COR-L47 (cell line): ENCODE results near the gene HS6ST2.

Source experiments
- DNase-seq: peaks from one replicate; lab custom pipeline; 2025; lab: John Stamatoyannopoulos, UW

Gene HS6ST2

GRCh38 chrX:132673331-132673730 lies 285.1 kb downstream of the HS6ST2 start:
- DNase-seq = no peak

DNA sequence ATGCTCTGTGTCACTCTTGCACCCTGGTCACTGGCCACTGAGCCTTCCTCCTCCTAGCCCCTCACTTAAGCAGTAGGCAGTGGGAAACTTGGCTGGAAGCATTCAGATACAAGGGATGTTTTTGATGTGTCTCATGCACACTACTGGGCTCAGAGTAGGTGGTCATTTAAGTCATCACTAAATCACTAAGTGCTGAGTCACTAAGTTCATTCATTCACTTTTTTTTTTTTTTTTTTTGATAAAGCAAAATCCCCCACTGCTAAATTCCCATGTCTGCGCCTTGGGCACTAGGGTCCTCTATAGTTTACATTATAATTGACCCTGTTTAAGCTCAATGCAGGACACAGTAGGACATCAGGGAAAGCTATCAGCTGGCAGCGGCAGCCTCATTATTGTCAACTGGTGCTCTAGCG lies 287.2 kb downstream of the HS6ST2 start:
- no peak for DNase-seq

GRCh38 chrX:132669142-132669541 lies 289.3 kb downstream of the HS6ST2 start:
- no peak for DNase-seq

- DNase-seq = no peak
Measured at GRCh38 chrX:132668178-132668577, 290.3 kb downstream of the HS6ST2 start.

DNA sequence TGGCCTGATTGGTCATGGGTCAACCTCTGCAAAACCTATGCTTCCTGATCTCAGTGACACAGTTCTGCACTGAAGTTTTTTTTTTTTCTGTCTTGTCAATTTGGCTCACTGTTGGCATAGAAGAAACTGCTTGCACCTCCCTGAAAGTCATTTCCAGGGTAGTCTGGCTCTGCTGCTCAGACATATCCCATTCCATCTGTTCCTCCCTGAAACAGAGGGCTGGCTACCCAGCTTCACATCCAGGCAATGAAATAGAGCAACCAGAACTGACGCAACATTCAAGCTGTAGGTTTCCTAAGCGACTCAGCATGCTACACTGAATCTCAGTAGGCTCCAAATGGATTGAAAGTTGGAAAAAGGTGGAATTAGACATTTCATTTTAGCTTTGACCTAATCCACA lies 292.8 kb downstream of the HS6ST2 start:
- DNase-seq = no peak

DNA sequence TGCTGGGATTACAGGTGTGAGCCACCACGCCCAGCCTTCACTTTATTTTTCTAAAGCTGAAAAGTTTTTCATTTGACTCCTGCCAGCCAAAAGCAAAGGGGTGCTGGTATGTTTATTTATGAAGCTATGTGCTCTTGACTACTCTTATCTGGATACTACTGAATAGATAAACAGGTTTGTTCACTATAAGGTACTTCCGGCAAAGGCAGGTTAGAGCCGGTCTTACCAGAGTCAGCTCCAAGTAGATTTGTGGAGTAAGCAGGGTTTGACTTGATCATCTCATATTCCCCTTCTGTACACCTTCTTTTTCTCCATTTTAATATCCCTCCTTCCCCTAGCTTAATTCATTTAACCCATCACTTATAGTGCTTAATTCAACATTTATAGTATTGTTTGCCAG lies 294.2 kb downstream of the HS6ST2 start:
- no peak for DNase-seq

DNA sequence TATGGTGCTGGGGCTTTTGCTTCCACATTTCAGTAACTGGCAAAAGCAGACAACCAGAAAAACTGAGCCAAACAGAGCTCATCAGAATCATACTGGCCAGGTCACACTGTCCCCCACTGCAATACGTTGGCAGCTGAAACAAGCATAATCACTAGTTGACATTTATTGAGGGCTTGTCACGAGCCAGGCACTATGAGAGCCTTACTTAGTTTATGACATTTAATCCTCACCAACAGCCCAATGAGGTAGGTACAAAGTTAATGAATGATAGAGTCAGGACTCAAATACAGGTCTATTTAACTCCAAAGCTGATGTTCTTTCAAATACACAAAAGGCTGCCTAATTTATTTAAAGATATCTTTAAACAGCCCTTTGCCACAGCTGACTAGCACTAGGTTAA lies 295.6 kb downstream of the HS6ST2 start:
- no peak for DNase-seq

DNA sequence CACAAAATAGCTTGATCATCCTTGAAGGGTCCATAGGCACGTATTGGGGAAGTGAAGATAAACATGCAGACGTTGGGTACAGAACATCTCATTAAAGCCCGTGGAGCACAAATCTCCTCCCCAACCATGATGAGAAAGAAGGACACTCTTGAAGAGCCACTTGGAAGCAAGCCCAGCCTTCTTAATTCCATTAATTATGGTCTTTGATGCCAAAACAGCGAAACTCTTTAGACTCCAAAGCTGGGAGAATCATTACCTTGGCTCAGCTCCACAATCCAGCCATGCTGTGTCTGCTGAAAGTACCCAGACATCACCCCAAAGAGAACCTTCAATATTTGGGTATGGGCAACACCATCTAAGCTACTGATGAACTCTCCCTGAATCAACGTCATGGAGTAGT lies 300.6 kb downstream of the HS6ST2 start:
- DNase-seq = peak; percentile 27

- no peak for DNase-seq
Measured at GRCh38 chrX:132652871-132653270, 305.6 kb downstream of the HS6ST2 start.

- no peak for DNase-seq
Measured at GRCh38 chrX:132651421-132652086, 306.9 kb downstream of the HS6ST2 start.

- no peak for DNase-seq
Measured at GRCh38 chrX:132648895-132649294, 309.5 kb downstream of the HS6ST2 start.

- DNase-seq = no peak
Measured at GRCh38 chrX:132639446-132639845, 319.0 kb downstream of the HS6ST2 start.

GRCh38 chrX:132638313-132638712 lies 320.1 kb downstream of the HS6ST2 start:
- no peak for DNase-seq

DNA sequence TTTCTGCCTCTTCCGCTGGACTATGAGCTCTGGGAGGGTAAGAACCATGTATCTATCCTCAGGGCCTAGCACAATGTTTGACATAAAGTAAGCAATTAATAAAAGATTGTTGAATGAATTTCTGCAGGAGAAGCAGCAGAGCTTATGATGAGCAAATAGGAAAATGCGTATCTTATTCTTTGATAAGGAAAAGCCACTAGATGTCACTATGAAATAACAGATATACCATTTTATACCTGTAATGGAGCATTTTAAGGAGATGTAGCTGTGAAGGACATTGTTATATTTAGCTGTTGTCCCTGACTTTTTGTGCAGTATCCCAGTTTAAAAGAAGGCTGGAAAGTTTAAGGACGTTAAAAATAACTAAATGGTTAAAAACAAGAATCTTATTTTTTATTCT lies 322.3 kb downstream of the HS6ST2 start:
- no peak for DNase-seq

DNA sequence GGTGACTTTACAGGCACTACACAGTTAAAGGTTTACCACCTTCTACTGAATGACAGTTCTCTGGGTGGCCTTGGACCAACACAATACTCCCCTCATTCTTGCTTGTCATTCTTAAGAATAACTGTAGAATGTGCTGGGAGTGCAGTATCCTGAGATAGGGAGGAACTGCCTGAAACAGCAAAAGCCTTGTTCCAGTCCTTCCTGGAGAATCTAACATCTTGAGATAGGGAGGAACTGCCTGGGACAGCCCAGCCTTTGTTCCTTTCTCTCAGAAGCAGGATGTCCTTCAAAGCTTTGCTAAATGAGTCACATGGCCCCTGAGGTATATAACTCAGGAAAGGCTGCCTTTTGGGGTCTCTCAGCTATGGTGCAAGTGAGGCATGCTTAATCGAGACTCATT lies 323.9 kb downstream of the HS6ST2 start:
- DNase-seq = no peak

DNA sequence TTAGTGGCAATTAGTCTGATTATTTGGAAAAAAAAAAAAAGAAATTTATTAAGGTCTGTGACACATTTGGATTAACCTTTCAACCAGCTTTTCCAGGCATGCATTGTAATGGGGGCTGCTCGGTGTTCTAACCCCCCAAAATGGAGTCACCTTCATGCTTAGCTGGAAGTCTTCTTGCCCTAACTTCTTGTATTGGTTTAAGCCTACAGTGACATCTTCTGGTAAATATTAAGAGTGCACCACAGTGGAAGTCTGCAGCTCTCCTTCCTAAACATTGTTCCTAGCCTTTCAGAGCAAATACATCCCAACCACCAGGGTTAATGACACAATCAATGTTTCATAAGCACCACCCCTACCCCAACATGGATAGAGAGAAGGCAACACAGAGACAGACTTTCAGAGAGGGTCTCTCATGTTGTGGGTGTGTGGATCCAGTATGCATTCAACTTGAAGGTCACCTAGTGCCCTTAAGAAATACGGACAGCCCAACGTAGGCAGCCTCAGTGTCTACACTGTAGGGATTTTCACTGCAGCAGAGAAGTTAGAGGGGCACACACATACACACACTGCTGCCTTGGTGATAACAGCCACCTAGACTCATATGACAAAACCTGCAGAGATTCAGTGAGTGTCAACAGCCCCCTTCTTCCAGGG lies 326.7 kb downstream of the HS6ST2 start:
- DNase-seq = peak; percentile 1

GRCh38 chrX:132624466-132624865 lies 334.0 kb downstream of the HS6ST2 start:
- no peak for DNase-seq

DNA sequence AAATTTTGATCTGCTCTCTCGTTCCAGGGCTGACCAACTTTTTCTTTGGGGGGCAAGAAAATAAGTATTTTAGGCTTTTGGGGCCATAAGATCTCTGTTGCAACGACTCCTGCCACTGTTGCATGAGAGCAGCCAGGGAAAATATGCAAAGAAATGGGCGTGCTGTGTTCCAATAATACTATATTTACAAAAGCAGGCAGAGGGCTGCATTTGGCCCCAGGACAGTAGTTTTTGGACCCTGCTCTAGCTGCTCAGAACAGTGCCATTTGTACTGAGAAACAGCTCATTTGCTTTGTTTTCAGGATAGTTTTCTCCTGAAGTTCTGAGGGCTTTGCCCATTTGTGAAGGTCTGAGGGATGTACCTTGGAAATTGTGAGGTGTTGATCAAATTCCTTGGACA lies 334.5 kb downstream of the HS6ST2 start:
- no peak for DNase-seq

DNA sequence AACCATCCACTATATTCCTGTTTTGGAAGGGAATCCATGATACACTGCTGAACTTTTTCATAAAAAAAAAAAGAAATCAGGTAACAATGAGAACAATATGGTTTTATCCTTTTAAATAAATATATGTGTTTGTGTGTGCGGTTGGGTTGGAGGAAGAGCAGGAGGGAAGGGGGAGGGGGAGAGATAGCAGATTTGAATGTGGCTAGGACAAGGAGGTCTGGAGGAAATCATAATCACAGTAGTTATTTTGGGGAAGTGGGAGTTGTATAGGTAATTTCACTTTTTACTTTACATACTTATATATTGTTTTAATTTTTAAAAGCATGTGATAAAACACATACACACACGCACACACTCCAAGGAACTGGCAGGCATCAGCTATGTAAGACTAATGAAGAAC lies 335.1 kb downstream of the HS6ST2 start:
- no peak for DNase-seq

DNA sequence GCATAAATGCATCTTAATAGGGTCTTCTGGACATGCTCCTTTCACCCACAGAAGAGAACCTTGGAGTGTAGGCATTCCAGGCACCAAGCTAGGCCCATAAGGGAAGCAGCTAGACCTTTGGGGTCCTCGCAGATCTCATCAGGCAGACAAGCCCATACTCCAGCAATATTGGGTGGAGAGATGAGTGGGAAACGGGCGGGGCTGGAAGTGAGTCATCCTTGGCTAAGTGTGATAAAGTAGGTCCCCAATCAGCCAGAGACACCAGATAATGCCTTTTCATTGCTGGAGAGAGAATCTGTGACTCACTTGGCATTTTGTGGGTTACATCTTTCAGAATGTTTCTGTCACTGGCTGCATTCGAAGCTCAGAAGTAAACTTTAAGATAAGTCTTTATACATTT lies 336.3 kb downstream of the HS6ST2 start:
- no peak for DNase-seq

DNA sequence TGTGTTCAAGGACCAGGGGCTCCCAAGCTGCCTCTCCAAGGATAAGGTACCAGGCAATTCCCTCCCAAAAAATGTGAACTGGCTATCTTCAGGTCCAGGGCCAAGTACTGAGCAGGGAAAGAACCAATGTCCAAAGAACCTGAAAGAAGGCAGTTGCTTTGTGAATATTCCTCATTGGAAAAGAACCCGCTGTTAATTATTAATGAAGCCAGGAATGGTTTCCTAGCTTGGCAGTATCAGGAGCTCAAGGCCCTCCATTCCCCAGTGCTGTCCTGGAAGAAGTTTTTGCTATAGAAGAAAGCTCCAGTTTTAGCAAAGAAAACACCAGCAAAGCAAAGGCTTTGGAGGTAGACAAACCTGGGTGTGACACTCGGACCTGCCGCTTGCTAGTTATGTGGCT lies 339.6 kb downstream of the HS6ST2 start:
- no peak for DNase-seq

DNA sequence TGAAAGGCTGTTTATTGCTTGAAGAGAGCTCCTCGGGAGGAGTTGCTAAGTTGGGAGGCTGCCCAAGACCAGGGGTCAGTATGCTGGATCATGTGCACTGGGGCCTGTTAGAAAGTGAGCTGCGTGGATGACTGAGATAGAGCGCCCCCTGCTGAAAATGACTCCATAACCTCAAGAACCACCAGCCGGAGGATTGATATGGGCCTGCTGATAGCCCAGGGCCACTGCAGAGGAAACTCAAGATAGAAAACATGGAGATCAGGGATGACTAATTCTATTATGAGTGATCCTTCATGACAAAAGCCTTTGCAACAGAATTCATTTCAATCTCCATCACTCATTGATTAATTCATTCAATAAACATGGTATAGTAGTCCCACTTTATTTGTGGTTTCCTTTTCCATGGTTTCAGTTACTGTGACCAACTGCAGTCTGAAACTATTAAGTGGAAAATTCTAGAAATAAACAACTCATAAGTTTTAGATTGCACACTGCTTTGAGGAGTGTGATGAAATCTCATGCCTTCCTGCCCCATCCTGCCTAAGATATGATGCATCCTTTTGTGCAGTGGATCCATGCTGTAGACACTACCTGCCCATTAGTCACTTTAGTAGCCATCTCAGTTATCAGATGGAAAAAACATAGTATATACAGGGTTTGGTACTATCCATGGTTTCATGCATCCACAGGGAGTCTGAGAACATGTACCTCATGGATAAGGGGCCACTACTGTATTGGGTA lies 342.9 kb downstream of the HS6ST2 start:
- DNase-seq = peak; percentile 2

- DNase-seq = peak; percentile 5
Measured at GRCh38 chrX:132614297-132614696, 344.1 kb downstream of the HS6ST2 start.
